Keratinocyte (primary cell): ENCODE measurements around the gene EPHB2. TPM values are rescaled to one million over a fixed set of nuclear protein-coding genes. Genes with fewer than 3 reads are reported as not detected.

Experiments
- DNase-seq: peaks from one replicate; pipeline ENCODE4 v3.0.0-alpha.2; 2011; ENCODE audit warnings: low read depth, missing footprints, low spot score
- FAIRE-seq: peaks from 2 replicates; lab custom pipeline; 2011; peaks lifted over from hg19 to GRCh38; lab: Jason Lieb, UNC
- H2AFZ ChIP-seq: 2 replicates; pipeline ENCODE4 v1.6.0; 2012; ENCODE audit warnings: low read length, control low read depth, inconsistent platforms; ENCODE audit not compliant: control insufficient read depth
- H3K27ac ChIP-seq: 2 replicates; pipeline ENCODE4 v1.5.1; 2011; ENCODE audit warnings: low read length; ENCODE audit not compliant: control insufficient read depth, insufficient read depth
- H3K27me3 ChIP-seq: 3 replicates; pipeline ENCODE4 v1.6.0; 2011; ENCODE audit warnings: low read length; ENCODE audit not compliant: control insufficient read depth, insufficient read depth; ENCODE audit errors: extremely low read depth
- H3K36me3 ChIP-seq, 2 experiments: 2 replicates in 1 of 2; 3 replicates in 1 of 2; pipeline ENCODE4 v1.5.1; 2011; ENCODE audit warnings: low read length in 2 of 2, mild to moderate bottlenecking in 1 of 2; ENCODE audit not compliant: control insufficient read depth in 2 of 2, insufficient read depth in 2 of 2; ENCODE audit errors: extremely low read depth in 1 of 2
- H3K4me1 ChIP-seq: 3 replicates; pipeline ENCODE4 v1.5.1; 2011; ENCODE audit warnings: low read length; ENCODE audit not compliant: control insufficient read depth, insufficient read depth; ENCODE audit errors: extremely low read depth
- H3K4me2 ChIP-seq: 3 replicates; pipeline ENCODE4 v1.6.0; 2011; ENCODE audit warnings: low read depth, low read length; ENCODE audit not compliant: control insufficient read depth, insufficient read depth; ENCODE audit errors: extremely low read depth
- H3K4me3 ChIP-seq, 3 experiments: fragments of 200-600 bp in 1 of 3; sonication (generic) in 1 of 3; 2 replicates in 2 of 3; 3 replicates in 1 of 3; pipeline ENCODE4 v1.5.1; 2011 to 2016; ENCODE audit warnings: low read length in 3 of 3, mild to moderate bottlenecking in 3 of 3, control low read depth in 2 of 3, inconsistent platforms in 1 of 3, low read depth in 1 of 3, mixed read lengths in 1 of 3, mixed run types in 1 of 3, moderate library complexity in 1 of 3; ENCODE audit not compliant: control insufficient read depth in 2 of 3, insufficient read depth in 2 of 3; ENCODE audit errors: extremely low read depth in 1 of 3
- H3K79me2 ChIP-seq: 2 replicates; pipeline ENCODE4 v1.6.0; 2012; ENCODE audit warnings: low read length; ENCODE audit not compliant: control insufficient read depth, insufficient read depth
- H3K9ac ChIP-seq: 3 replicates; pipeline ENCODE4 v1.6.0; 2011; ENCODE audit warnings: low read length; ENCODE audit not compliant: control insufficient read depth, insufficient read depth; ENCODE audit errors: extremely low read depth
- H3K9me1 ChIP-seq: 3 replicates; pipeline ENCODE4 v1.6.0; 2011; ENCODE audit warnings: low read length; ENCODE audit not compliant: control insufficient read depth, insufficient read depth; ENCODE audit errors: extremely low read depth
- H3K9me3 ChIP-seq: 2 replicates; pipeline ENCODE4 v1.5.1; 2012; ENCODE audit warnings: low read depth, low read length; ENCODE audit not compliant: control insufficient read depth
- H4K20me1 ChIP-seq: 3 replicates; pipeline ENCODE4 v1.6.0; 2011; ENCODE audit warnings: low read length; ENCODE audit not compliant: control insufficient read depth, insufficient read depth; ENCODE audit errors: extremely low read depth
- EZH2 ChIP-seq: IDR thresholded peaks from one replicate; pipeline ENCODE4 v1.6.1; 2012; ENCODE audit warnings: inconsistent platforms, mild to moderate bottlenecking, low read length, moderate library complexity
- dilution Hi-C: fragments of 300-500 bp; cut with MboI; formaldehyde crosslinking; loops from one replicate; pipeline ENCODE4 v1.7.0; 2020; ENCODE audit warnings: low sequenced_read_pairs; ENCODE audit not compliant: extremely low pct_ligation_motif_present
- polyA plus RNA-seq, 5 experiments: library from polyadenylated mRNA; depleted of rRNA in 3 of 5; stranded (reverse) in 3 of 5; stranded (forward) in 1 of 5; unstranded in 1 of 5; fragments of >200 nt; gene quantifications; 1 replicate in 1 of 5; 2 replicates in 3 of 5; 3 replicates in 1 of 5; pipeline versions ENCODE4 v1.2.1 to v1.2.3, GENCODE V29; 2011 to 2012; ENCODE audit warnings: missing spikeins in 2 of 5, low read depth in 1 of 5, low replicate concordance in 1 of 5
- TF ChIP-seq, protein P1 (sequence below), 3 experiments: IDR thresholded peaks in 1 of 3; conservative IDR thresholded peaks in 1 of 3; optimal IDR thresholded peaks in 1 of 3; 2 replicates in 2 of 3; 3 replicates in 1 of 3; pipeline versions ENCODE3 to v1.5.1; 2011; ENCODE audit warnings: low read length in 3 of 3, mild to moderate bottlenecking in 3 of 3, moderate library complexity in 2 of 3, control low read depth in 1 of 3, inconsistent platforms in 1 of 3; ENCODE audit not compliant: insufficient read depth in 2 of 3; ENCODE audit errors: extremely low read depth in 1 of 3

Gene EPHB2
- polyA plus RNA-seq, 1 donor (not counting 4 experiments of a cell fraction or from before 2014, with no cell fraction given), result 0.10 TPM

DNA sequence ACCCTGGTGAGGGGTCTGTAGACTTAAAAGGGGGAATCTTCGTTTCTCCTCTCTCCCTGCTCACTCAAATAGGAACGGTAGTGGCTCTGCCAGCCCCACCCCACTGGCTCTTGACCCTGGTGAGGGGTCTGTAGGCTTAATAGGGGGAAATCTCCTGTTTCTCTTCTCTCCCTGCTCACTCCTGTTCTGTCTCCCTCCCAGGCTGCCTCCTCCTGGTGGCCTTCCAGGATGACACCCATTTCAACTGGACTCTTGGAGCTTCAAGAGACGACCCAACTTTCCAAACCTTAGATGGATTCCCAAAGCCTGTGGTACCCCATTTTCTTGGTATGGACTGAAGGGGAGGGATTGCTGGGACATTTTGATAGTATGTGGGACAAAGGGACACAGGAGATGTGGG is 1.4 kb upstream of the EPHB2 start:
- peaks cover 8% of the 10 kb centered on the region for H3K4me1 ChIP-seq
- no peak overlapping the region for H3K4me2 ChIP-seq
- H3K9ac ChIP-seq, result no peak overlapping the region
- no peak overlapping the region for H3K27ac ChIP-seq
- no peak for TF ChIP-seq EZH2
- TF ChIP-seq, protein P1, sequence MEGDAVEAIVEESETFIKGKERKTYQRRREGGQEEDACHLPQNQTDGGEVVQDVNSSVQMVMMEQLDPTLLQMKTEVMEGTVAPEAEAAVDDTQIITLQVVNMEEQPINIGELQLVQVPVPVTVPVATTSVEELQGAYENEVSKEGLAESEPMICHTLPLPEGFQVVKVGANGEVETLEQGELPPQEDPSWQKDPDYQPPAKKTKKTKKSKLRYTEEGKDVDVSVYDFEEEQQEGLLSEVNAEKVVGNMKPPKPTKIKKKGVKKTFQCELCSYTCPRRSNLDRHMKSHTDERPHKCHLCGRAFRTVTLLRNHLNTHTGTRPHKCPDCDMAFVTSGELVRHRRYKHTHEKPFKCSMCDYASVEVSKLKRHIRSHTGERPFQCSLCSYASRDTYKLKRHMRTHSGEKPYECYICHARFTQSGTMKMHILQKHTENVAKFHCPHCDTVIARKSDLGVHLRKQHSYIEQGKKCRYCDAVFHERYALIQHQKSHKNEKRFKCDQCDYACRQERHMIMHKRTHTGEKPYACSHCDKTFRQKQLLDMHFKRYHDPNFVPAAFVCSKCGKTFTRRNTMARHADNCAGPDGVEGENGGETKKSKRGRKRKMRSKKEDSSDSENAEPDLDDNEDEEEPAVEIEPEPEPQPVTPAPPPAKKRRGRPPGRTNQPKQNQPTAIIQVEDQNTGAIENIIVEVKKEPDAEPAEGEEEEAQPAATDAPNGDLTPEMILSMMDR (optimal IDR thresholded peaks at IDR 0.05 in 1 of 3, IDR thresholded peaks at IDR 0.05 in 1 of 3, conservative IDR thresholded peaks at IDR 0.05 in 1 of 3; ENCODE audit: extremely low read depth in 1 of 3, insufficient read depth in 2 of 3, low read length in 3 of 3), result peak; percentile 1 to 24 (median 17)
- H3K36me3 ChIP-seq, result no peaks in the 10 kb centered on the region
- no peaks in the 10 kb centered on the region for H3K9me3 ChIP-seq
- dilution Hi-C loops, result loop anchor here (5.0 kb wide), 1 partner anchor 48 kb away; no protein-coding TSS in a partner anchor
- peaks cover 5% of the 10 kb centered on the region for H4K20me1 ChIP-seq
- H3K27me3 ChIP-seq, result peaks cover 46% of the 10 kb centered on the region
- FAIRE-seq (no peak), DNase-seq (no peak)
- no peak overlapping the region for H3K4me3 ChIP-seq
- no peak overlapping the region for H2AFZ ChIP-seq
- no peaks in the 10 kb centered on the region for H3K9me1 ChIP-seq
- no peaks in the 10 kb centered on the region for H3K79me2 ChIP-seq

DNA sequence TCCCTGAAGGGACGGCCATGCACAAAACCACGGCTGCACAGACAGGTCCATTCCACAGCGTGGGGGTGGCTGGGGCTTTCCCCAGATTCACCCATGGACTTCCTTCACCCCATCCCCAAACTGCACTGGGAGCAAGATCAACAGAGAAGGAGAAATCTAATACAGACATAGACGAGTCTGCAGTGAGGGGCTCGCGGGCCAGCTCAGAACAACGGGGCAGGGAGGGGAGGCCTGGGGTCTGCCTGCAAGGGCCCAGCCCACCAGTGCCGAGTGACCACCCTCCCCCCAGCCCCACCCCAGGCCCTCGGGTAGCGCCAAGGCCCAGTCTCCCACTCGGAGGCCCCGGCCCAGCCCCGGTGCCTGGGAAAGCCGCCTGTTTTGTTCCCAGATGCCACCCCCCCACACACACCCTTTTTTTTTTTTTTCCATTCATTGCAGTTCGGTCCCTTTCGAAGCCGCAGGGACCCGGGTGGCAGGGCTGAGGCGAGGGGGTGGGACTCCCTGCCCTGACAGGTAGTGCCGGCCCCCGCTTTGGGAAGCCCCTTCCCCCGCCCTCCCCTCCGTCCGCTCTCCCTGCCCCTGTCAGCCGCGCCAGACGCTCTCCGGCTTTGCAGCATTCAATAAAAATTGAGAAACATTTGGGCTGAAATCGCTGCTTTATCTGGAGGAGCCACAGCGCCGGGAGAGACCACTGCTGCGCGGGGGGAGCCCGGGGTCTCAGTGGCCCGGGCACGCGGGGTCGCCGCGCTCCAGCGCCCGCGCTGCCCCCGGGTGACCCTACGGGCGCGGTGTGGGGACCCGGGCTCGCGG is 543 bp upstream of the EPHB2 start:
- Histone ChIP-seq H3K9me3 (no peaks in the 10 kb centered on the region), H3K27me3 (peaks cover 51% of the 10 kb centered on the region), H3K36me3 (no peaks in the 10 kb centered on the region), H3K27ac (no peak overlapping the region), H3K4me2 (no peak overlapping the region), H3K9me1 (no peaks in the 10 kb centered on the region), H3K79me2 (no peaks in the 10 kb centered on the region), H3K4me3 (no peak overlapping the region), H4K20me1 (peaks cover 5% of the 10 kb centered on the region), H3K4me1 (peaks cover 8% of the 10 kb centered on the region), H2AFZ (no peak overlapping the region), H3K9ac (peak overlapping the region; percentile 15)
- peak; percentile 58 for TF ChIP-seq EZH2
- TF ChIP-seq, protein P1 (optimal IDR thresholded peaks at IDR 0.05 in 1 of 3, IDR thresholded peaks at IDR 0.05 in 1 of 3, conservative IDR thresholded peaks at IDR 0.05 in 1 of 3; ENCODE audit: extremely low read depth in 1 of 3, insufficient read depth in 2 of 3, low read length in 3 of 3), result no peak
- FAIRE-seq (no peak), DNase-seq (no peak)
- dilution Hi-C loops, result loop anchor here (5.0 kb wide), 1 partner anchor 47 kb away; no protein-coding TSS in a partner anchor
